Measurements from ENCODE around the gene FBXO21.
"Not testable (repeated sequence)": the region's sequence is repeated elsewhere in the genome, so short reads cannot be mapped to it uniquely, and the experiment has no call there.

FBXO21 gene

DNA sequence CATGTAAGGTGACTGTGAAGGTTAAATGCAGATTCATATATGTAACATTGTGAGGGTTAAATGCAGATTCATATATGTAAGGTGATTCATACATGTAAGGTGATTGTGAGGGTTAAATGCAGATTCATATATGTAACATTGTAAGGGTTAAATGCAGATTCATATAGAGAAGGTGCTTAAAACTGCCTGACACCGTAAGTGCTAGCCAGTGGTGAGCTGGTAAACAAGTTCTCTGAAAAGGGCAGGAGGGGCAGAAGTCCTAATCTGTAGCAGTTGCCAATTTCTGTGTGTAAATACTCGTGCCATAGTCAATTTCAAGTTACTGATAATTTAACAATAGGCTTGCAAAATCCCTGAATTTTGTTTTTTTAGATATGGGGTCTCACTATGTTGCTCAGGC is 86.3 kb downstream of the FBXO21 start:
- DNase-seq (ENCODE audit: low read depth) = not testable (repeated sequence)

- DNase-seq (ENCODE audit: low read depth) = no peak
Observed at GRCh38 chr12:117102800-117103181, 87.5 kb downstream of the FBXO21 start.

GRCh38 chr12:117101953-117102799 is 88.1 kb downstream of the FBXO21 start:
- DNase-seq (ENCODE audit: low read depth) = no peak

DNA sequence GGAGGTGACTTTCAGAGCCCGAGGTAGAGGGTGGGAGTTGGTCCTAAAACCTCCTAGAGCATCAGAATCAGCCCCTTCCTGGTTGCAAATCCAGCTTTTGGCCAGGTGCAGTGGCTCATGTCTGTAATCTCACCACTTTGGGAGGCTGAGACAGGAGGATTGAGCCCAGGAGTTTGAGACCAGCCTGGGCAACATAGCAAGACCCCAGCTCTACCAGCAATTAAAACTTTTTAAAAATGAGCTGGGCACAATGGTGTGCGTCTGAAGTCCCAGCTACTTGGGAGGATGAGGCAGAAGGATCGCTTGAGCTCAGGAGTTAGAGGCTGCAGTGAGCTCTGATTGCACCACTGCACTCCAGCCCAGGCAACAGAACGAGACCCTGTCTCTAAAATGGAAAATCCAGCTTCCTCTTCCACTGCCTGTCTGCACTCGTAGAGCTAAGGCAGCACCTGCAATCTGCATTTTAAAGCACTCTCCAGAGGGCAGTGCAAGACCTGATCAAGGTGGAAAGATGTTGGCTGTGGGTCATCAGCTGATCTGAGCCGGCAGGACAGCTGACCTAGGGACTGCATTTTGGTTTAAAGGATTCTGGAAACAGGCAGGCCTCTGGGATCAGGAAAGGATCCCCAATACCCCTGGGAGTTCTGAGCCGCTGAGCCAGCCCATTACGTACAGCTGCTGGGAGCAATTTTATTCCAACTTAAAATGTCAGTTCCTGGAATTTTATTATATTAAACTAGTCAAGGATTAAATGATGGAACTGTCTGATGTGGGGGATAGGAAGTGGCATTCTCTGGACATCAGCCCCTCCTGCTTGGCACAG is 89.2 kb downstream of the FBXO21 start:
- no peak for DNase-seq (ENCODE audit: low read depth)

DNA sequence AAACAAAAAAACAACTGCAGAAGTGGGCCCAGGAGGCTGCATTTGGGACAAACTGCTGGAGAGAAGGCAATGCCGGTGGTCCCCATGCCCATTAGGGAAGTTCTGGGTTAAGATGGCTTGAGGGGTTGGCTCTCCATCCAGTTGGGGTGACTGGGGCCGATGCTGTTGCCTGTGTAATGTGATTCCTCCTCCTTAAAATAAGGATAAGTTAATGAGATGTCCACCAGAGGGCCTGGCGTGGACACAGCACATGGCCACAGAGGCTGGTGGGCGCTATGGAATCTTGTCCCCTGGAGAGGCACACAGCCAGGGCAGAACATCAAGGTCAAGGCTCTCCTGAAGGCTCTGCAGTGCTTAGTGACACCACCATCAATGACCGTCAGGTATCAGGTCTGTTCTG is 90.0 kb downstream of the FBXO21 start:
- DNase-seq (ENCODE audit: low read depth) = no peak

GRCh38 chr12:117098361-117099217 is 91.7 kb downstream of the FBXO21 start:
- DNase-seq (ENCODE audit: low read depth) = no peak

GRCh38 chr12:117098024-117098360 is 92.3 kb downstream of the FBXO21 start:
- no peak for DNase-seq (ENCODE audit: low read depth)

DNA sequence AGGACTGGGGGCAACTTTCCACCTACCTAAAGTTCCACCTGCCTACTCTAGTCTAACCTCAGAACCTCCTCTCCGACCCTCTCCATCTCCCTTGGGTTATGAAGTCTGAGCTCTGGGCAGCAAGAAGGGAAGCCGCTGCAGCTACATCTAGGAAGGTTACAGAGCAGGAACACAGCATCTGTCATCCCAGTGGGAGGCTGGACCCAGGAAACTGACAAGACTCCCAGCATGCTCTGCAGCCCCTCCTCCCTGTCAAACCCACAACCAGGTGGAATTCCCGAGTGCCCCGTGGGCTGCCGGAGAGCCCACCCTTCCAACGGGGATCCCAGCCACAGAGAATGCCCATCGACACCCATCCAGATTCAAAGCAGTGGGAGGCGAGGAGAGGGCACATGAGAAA is 93.1 kb downstream of the FBXO21 start:
- DNase-seq (ENCODE audit: low read depth) = no peak

- no peak for DNase-seq (ENCODE audit: low read depth)
Observed at GRCh38 chr12:117096501-117097042, 93.7 kb downstream of the FBXO21 start.

- DNase-seq (ENCODE audit: low read depth) = not testable (repeated sequence)
Observed at GRCh38 chr12:117095191-117095590, 95.1 kb downstream of the FBXO21 start.

DNA sequence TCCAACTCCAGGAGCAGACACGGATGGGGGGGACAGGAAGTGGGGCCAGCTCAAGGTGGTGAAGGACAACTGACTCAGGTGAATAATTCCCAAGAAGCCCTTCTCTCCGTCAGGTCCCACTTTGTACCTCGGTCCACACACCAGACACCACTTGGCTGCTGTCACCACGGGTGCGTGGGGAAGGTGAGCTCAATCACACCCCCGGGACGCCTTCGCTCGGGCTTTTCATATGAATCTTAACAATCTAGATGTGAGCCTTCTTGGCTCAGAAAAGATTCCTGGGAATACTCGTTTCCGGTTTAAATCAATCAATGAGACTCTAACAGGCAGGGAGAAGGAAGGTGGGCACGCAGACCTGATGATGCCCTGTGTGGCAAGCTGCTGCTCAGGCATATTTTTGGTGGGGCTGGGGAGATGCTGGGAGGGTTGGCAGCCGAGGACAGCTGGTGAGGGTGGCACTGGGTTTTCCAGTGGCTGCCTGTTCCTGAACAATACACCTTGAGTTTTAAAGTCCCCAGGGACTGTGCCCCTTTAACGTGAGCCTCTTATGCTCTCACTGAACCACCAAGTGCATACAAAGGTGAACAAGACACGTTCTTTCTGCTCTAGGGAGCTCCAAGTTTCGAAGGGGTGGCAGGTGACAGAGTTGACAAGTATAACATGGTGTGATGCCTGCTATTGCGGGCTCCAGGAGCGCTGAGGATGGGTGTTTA is 96.2 kb downstream of the FBXO21 start:
- no peak for DNase-seq (ENCODE audit: low read depth)

- no peak for DNase-seq (ENCODE audit: low read depth)
Observed at GRCh38 chr12:117093431-117093830, 96.8 kb downstream of the FBXO21 start.

- DNase-seq (ENCODE audit: low read depth) = no peak
Observed at GRCh38 chr12:117092886-117093285, 97.4 kb downstream of the FBXO21 start.

GRCh38 chr12:117092511-117092780 is 97.8 kb downstream of the FBXO21 start:
- DNase-seq (ENCODE audit: low read depth) = no peak

Data from fibroblast of the conjunctiva (primary cell).